ENCODE results near the gene ATP8B1.
"Not testable (repeated sequence)": the region's sequence is repeated elsewhere in the genome, so short reads cannot be mapped to it uniquely, and the experiment has no call there.

ATP8B1 gene

DNA sequence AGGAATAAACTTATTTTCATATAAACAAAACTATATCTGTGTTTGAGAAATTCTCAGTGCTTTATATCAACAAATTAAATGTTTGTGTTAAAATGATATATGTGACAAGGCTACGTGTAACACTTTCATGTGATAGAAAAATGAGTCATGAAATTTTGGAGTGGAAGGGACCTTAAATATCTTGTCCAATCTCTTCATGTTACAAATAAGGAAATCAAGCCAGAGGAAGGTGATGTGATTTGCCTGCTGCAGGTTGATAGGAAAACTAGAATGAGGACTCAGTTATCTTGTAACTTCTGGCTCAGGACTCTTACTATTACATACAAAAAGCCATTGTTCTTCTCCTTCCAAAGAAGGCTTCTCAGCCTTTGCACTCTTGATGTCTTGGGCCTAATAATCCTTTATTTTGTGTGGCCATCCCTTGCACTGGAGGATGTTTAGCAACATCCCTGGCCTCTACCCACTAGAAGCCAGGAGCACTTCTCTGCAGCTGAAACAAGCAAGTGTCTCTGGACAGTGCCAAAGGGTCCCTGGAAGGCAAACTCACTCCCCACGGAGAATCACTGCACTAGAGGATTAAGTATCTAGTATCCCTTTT lies 138.4 kb downstream of the ATP8B1 start:
- no peak for DNase-seq (ENCODE audit: low read depth in 2 of 2)

DNA sequence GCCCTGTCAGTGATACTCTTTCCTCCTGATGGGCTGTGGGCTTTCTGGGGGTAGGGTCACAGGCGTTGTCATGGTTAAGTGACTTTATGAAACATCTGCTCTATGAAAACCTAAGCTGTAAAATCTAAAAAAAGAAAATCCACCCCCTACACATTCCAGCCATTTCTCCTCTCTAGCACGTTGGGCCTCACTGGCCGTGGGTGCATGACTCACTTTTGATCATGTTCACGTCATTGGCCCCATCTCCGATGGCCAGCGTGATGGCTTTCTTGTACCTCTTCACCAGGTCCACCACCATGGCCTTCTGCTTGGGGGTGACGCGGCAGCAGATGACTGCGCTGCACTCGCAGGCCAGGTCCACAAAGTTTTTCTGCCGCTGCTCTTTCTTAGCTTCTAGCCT lies 142.2 kb downstream of the ATP8B1 start:
- no peak for DNase-seq (ENCODE audit: low read depth in 2 of 2)

DNA sequence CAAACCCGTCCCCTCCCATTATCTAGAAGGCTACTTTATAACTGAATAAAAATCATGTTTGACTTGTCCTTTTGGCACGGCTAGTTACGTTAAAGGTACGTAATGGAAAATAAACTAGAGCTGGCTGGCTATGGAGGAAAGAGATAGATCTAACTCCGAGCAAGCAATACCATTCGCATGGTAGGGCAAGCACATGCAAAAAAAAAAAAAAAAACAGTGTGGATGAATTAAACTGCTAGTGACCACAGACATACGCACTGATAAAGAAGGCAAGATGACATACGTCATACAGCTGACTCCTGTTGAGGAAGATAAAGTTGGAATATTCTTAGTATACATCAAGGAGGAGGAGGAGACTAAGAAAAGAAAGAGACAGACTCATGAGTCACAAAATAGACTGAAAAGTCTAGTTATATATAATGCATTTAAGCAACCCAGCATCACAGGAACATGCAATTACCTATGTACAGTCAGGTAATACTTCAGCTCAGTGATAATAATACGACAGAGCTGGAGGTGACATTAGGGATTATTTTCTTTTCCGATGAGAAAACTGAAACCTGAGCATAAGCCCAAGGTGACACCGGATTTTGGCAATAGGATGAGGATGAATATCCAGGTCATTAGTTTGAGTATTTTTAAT lies 143.5 kb downstream of the ATP8B1 start:
- no peak for DNase-seq (ENCODE audit: low read depth in 2 of 2)

DNA sequence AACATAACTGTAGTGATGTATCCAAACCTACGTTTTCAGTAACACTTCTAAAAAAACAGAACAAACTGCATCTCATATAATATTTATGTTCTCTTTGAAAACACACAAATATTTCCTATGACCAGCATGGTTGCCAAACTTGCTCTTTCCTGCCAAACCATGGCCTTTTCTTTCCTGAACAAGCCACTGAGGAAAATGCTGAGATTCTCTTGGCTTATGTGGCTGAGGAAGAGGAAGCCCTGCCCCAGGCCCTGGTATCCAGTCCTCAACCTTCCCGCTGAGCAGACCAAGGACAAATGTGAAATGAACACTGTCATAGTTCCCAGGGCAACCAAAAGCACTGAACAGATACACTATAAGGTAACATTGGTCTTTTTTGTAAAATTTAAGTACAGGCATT lies 145.6 kb downstream of the ATP8B1 start:
- DNase-seq (ENCODE audit: low read depth in 2 of 2) = no peak

DNA sequence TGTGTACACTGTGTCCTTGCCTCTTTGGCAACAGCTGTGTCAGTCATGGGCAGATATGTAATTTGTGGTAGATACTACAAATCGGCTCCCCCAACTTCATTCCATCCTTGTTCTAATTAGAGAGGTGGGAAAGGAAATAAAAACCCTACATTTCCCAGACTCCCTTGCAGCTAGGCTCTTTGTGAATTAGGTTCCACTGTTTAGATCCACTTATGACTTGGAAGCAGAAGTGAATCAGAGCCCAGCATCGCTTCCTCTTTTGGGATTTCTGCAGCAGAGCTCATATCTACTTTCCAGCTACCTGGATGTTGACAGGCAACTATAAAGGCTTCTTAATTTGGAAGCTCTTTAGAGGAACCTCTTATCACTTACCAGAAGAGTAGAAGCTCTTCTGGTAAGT lies 147.4 kb downstream of the ATP8B1 start:
- no peak for DNase-seq (ENCODE audit: low read depth in 2 of 2)

DNA sequence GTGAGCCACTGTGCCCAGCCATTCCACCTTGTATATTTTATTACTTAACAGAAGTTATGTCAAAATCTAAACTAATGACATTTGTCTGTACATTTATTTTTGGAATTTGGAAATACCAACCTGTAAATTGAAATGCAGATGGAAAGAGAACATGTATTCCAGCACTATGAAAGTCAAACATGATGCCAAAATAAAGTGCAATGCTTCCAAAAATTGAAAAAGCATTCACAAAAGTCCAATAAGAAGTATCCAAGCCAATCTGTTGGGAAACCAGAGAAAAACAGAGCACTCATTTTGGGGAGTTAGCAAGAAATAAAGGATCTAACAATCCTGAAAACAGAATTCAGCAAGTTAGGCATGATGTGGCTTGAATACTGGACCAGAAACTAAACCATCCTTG lies 151.2 kb downstream of the ATP8B1 start:
- DNase-seq (ENCODE audit: low read depth in 2 of 2) = no peak

DNA sequence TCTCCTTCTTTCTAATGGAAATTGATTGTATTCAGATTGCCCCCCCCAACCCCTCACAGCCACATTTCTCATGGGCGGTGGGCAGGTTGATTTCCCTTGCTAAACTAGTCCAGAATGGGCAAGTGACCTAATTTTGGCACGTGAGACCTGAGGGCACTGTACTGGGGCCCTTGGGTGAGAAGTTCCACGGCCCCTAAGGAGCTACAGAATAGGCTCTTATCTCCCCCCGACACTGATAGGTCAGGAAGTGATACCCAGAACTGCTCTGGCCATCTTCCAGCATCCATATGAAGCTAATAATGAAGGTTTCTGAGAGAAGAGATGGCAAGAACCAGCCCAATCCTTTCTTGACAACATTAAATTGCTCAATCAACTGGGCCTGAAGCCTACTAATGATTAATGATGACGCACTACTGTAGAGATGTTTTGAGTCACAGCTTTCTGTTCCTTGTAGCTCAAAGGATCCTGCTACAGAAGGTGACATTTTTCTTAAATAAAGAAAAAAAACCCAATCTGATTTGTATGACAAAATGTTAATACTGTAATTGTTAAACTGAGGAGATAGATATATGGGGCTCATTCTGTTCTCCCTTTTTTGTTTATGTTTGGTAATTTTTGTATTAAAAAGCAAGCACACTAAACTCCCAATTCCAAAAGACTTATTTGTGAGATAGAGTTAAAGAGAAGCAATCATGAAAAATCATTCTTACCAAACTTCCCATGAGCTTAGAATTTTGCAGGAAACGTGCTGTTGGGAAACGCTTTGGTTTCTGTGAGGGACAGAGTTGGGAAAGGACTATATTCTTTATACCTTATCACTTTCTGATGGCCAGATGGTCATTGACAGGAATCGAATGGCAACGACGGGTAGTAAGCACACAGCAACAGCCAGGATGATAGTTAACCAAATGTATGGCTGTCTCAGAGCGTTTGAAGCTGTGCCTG lies 153.3 kb downstream of the ATP8B1 start:
- no peak for DNase-seq (ENCODE audit: low read depth in 2 of 2)

DNA sequence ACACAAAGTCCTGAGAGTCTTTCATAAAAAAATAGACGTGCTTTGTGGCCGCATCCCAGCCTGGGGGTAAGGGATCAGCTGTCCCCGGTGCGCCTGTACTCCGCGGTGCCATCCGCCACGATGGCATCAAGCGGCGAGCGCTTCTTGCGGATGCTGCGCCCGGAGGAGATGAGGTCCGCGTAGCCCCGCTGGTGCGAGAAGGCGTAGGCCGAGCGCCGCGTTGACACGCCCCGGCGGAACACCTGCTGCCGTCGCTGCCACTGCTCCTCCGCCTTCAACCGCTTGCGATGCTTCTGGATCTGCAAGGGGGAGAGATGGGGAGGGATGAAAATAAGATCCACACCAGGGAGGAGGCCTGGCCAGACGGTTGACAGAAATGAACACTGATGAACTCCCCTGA lies 154.7 kb downstream of the ATP8B1 start:
- no peak for DNase-seq (ENCODE audit: low read depth in 2 of 2)

DNA sequence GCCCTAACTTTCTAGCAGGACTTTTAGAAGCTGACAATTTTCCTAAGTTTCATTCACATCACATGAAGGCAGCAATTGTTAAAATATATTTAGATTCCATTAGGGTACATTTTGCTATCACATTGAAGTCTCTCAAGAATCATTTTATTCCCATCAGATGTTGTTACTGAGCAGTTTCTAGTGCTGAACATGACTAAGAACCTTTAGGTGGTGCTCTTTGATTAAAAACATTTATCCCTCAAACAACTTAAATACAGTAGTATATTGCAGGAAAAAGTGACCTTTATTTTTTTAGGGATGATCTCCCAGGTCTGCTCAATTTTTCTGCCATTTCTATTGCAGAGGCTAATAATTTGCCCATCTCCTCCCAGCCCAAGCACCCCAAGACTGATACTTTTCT lies 158.6 kb downstream of the ATP8B1 start:
- no peak for DNase-seq (ENCODE audit: low read depth in 2 of 2)

DNA sequence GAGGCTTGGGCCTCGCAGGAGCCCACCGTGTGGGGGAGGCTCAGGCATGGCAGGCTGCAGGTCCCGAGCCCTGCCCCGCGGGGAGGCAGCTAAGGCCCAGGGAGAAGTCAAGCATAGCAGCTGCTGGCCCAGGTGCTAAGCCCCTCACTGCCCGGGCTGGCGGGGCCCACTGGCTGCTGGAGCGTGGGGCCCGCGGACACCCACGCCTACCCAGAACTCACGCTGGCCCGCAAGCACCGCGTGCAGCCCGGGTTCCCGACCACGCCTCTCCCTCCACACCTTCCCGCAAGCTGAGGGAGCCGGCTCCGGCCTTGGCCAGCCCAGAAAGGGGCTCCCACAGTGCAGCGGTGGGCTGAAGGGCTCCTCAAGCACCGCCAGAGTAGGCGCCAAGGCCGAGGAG lies 159.4 kb downstream of the ATP8B1 start:
- DNase-seq (ENCODE audit: low read depth in 2 of 2) = not testable (repeated sequence)

DNA sequence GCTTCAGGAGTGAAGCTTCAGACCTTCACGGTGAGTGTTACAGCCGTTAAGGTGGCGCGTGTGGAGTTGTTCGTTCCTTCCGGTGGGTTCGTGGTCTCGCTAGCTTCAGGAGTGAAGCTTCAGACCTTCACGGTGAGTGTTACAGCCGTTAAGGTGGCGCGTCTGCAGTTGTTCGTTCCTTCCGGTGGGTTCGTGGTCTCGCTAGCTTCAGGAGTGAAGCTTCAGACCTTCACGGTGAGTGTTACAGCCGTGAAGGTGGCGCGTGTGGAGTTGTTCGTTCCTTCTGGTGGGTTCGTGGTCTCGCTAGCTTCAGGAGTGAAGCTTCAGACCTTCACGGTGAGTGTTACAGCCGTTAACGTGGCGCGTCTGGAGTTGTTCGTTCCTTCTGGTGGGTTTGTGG lies 160.7 kb downstream of the ATP8B1 start:
- DNase-seq (ENCODE audit: low read depth in 2 of 2) = not testable (repeated sequence)

DNA sequence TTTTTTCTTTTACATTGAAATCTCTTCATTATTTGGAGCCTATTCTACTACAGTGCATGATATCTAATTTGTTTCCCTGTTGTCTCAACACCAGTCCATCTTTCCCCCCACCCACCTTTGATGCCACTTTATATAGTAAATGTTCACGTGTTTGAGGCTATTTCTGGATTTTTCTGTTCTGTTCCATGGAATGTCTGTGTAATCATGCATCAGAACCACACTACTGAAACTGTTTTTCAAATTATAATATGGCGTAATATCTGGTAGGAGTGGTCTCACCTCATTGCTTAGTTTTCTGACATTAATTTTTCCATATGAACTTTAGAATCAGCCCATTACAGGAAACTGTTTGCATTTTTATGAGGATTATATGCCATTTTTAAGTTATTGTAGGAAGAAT lies 162.4 kb downstream of the ATP8B1 start:
- no peak for DNase-seq (ENCODE audit: low read depth in 2 of 2)

DNA sequence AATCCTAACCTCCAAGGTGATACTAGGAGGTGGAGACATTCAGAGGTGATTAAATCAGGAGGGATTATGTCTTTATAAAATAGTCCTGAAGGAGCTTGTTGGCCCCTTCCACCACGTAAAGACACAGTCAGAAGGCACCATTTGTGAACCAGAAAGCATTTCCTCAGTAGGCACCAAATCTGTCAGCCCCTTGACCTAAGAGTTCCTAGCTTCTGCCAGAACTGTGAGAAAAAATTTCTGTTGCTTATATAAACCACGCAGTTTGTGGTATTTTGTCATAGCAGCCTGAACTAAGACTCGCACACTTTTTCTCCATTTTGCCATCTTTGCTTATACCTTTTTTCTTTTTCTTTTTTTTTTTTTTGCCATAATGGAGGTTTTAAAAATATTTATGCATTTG lies 162.9 kb downstream of the ATP8B1 start:
- DNase-seq (ENCODE audit: low read depth in 2 of 2) = no peak

DNA sequence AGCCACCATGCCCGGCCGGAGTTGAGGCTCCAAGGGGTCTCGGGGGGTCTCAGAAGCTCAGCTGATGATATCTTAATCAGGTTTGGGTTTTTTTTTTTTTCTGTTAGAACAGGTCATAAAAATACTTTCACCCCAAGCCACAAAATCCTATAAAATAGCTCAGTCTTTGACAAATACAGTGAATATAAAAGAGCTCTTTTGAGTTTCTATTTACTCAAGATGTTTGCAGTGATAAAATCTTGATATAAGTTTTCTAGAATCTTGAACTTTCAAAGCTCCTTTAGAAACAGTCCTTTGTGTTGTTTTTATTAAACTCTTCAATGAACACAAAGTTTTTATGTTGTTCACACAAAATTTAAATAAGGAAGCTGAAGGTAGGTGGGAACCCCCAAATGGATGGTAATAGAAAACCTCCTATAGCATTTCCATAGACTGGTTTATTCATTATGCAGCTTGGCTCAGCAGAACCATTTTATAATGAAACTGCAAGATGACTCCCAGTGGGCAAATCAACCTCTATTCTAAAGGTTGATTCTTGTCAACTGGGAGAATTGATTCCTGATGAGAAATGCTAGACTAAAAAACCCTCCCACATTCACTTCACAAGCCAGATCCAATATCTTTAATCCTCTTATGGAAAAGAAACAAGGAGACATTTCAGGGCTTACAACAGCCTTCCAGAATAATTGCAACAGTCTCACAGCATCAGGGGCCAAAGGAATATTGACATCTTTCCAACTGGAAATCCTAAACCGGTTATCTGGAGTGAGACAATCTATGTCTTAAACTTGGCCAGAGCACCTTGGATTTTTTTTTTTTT lies 167.9 kb downstream of the ATP8B1 start:
- DNase-seq (ENCODE audit: low read depth in 2 of 2) = no peak

DNA sequence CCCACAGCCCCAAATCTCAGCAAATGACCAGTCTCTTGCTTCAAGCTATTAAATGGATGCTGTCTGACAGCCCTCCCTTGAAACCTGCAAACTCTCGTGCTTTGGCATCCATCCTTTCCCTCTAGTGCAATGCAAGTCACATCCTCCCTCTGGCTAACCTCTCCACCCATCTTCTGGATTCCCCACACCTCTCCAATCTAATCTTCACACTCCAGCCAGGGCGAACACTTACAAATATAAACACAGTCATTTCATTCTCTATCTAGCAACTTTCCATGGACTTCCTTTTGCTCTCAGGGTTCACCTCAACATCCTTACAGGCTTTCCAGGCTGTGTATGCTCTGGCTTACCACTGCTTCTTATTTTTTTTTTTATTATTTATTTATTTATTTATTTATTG lies 171.4 kb downstream of the ATP8B1 start:
- DNase-seq (ENCODE audit: low read depth in 2 of 2) = no peak

DNA sequence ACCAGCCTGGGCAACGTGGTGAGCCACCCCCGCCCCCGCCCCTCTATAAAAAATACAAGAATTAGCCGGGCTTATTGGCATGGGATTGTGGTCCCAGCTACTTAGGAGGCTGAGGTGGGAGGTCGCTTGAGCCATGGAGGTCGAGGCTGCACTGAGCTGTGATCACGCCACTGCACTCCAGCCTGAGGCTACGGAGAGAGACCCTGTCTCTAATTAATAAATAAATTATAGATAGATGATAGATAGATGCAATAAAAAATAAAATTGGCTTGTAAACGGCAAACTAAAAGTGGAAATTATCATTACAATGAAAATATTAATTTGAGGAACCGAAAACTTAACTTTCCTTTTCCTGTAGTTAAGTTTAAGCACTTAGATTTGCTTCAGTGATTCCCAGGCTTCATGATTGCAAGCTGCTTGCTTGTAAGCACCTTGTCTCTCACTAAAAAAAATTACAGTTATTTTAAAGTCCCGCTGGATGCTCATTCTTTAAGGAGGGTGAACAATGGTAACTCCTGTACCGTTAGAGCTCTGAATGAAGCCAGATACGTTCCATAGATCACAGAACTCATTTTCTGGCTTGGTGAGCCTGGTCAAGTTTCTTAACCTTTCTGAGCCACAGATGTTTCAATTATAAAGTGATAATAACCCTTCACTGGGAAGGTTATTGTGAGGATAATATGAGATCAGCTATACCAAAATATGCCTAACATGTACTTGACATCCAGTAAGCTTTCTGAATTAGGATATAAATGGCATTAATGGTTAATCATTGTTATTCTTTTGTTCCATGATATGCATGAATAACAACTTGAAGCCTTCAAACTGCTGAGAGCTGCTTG lies 172.1 kb downstream of the ATP8B1 start:
- DNase-seq (ENCODE audit: low read depth in 2 of 2) = no peak

DNA sequence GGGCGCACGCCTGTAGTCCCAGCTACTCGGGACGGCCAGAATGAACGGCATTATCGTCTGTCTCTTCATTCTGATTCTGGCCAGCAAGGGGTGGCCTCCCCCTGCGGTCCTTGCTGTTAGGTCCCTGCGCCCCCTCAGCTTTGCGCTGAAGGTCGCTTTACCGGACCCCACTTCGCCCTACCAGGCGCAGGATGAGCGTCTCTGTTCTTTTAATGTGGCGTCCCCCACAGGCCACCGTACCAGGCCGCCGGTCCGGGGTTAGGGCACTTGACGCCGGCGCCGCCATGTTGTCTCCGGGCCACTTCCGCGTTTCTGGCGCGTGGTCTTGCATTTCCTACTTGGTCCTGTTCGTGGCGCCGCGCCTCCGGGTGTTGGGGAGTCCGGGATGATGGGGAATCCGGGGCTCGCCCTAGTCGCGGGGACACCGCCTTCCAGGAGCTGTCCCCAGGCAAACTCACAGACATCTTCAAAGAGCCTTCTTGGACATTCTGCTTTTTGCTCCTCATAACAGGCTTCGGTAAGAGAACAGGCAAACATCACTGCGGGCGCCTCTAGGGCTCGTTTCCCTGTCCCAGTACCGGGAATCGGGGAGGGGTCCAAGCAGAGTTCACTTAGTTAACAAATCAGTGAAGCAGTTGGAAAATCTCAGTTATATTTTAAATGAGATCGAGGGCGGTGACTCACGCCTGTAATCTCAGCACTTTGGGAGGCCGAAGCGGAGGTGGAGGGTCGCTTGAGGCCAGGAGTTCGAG lies 172.9 kb downstream of the ATP8B1 start:
- peak; percentile 91 to 93 for DNase-seq (ENCODE audit: low read depth in 2 of 2)

DNA sequence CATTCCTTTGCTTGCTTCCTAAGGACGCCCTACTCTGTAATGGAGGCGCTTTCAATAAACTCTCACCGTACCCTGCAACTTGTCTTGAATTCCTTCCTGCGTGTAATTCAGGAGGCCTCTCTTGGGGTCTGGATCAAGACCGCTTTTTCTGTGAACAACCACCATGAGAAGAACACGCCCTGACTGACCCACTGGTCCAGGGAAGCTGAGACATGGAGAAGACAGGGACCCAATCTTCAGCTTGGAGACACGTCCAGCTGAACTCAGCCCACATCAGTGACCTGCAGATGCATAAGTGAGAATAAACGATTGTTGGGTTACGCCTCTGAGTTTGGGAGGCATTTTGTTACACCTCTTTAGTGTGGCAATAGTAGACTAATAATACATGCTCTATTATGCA lies 173.7 kb downstream of the ATP8B1 start:
- DNase-seq (ENCODE audit: low read depth in 2 of 2) = no peak

DNA sequence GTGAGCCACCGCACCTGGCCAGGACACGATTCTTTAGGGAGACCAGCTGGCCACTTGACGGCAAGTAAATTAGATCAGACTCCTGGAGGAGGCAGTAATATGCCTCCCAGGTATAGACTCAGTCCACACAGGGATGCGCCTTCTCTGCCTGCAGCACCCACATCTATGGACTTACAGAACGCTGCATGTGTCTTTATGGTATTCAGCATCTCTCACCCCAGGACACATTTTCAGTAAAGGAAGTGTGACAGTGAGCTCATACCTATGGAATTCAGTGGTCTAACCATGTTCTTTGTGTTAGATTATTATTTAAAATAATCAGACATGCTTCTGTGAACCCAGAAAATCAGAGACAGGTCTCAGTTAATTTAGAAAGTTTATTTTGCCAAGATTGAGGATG lies 175.6 kb downstream of the ATP8B1 start:
- DNase-seq (ENCODE audit: low read depth in 2 of 2) = no peak

DNA sequence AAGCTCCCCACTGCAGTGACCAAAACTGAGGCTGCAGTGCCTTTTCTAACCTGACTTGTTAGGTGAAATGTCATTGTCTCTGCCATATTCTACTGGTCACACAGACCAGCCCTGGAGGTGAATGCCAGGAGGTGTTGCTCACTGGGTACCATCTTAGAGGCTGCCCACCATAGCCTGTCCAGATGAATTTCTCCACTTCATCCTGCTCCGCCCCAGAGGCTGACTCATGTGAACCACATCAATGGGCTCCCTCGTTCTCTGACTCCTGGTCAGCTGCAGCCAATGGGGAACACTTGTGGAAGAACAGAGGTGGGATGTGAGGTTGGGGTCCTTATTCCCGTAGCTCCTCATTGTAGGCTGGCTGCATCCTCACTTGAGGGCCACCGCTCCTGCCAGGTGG lies 178.1 kb downstream of the ATP8B1 start:
- no peak for DNase-seq (ENCODE audit: low read depth in 2 of 2)
